Activated naive CD8-positive, alpha-beta T cell (primary cell): ENCODE data around the gene KRTAP20-2.

Source experiments
- H3K27ac Mint-ChIP-seq: one replicate; pipeline ENCODE4 v1.8.0; 2021; ENCODE audit warnings: mixed read lengths
- H3K27me3 Mint-ChIP-seq: one replicate; pipeline ENCODE4 v1.8.0; 2021; ENCODE audit warnings: mixed read lengths
- H3K36me3 Mint-ChIP-seq: one replicate; pipeline ENCODE4 v1.8.0; 2021; ENCODE audit warnings: mixed read lengths
- H3K4me1 Mint-ChIP-seq: one replicate; pipeline ENCODE4 v1.8.0; 2021; ENCODE audit warnings: low read depth, mixed read lengths
- H3K4me3 Mint-ChIP-seq: one replicate; pipeline ENCODE4 v1.8.0; 2021; ENCODE audit warnings: mild to moderate bottlenecking, mixed read lengths
- H3K9me3 Mint-ChIP-seq: one replicate; pipeline ENCODE4 v1.8.0; 2021; ENCODE audit warnings: low read depth, mixed read lengths

Gene KRTAP20-2

GRCh38 chr21:30629200-30629599 lies 5.8 kb upstream of the KRTAP20-2 start:
- H3K4me1 Mint-ChIP-seq = no peaks in the 10 kb centered on the region
- H3K36me3 Mint-ChIP-seq = no peaks in the 10 kb centered on the region
- H3K9me3 Mint-ChIP-seq = no peaks in the 10 kb centered on the region
- no peaks in the 10 kb centered on the region for H3K27me3 Mint-ChIP-seq
- no peak overlapping the region for H3K27ac Mint-ChIP-seq
- no peak overlapping the region for H3K4me3 Mint-ChIP-seq

DNA sequence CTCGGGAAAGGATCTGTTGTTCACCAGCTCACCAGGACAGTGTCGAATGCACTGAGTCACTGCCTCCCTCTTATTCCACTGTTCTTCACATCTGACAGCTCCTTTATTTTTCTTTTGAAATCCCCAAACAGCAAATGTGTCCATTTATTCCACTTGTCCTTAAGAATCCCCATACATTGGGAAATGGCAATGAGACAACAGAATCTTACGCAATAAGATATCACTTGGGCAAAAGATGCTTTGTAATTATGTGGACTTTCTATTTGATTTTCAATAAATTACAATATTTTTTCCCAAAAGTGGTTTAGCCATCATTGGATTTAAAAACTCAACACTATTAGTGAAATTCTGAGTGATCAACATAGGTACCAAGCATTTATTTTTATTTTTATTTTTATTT lies 3.7 kb downstream of the KRTAP20-2 start:
- Mint-ChIP-seq H3K36me3 (no peaks in the 10 kb centered on the region), H3K4me3 (no peak overlapping the region), H3K9me3 (peaks cover 2% of the 10 kb centered on the region), H3K4me1 (no peaks in the 10 kb centered on the region), H3K27ac (no peak overlapping the region), H3K27me3 (peaks cover 2% of the 10 kb centered on the region)

GRCh38 chr21:30642564-30642963 lies 7.6 kb downstream of the KRTAP20-2 start, which contains the start of gene KRTAP20-3:
Gene KRTAP20-3, plus strand, starts transcription at chr21:30642864.
- H3K4me1 Mint-ChIP-seq = no peaks in the 10 kb centered on the region
- H3K9me3 Mint-ChIP-seq = peaks cover 7% of the 10 kb centered on the region
- no peak within 1 kb of the TSS for H3K27ac Mint-ChIP-seq
- H3K36me3 Mint-ChIP-seq = no peaks in the 10 kb centered on the region
- peaks cover 2% of the 10 kb centered on the region for H3K27me3 Mint-ChIP-seq
- no peak within 1 kb of the TSS for H3K4me3 Mint-ChIP-seq

DNA sequence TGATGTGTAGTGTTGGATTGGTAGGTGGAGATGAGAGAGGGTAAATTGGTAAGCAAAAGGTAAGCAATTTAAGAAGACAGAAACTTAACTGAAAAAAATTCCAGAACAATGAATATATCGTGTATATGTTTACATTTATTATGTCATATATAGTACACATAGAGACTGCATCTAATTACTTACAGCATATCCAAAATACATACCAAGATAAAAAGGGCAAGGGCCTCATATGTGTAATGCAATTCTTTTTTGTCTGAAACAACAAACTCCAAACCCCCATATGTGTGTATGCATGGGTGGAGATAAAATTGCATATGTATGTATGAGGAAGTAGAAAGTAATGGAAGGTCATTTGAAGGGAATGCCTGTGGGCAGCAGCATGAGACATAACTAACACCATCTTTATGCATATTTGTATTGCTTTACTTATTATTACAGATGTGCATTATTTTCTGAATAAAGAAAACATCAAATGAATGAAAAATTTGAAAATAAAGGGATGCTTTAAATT lies 12.0 kb downstream of the KRTAP20-2 start:
- Mint-ChIP-seq H3K4me3 (no peak overlapping the region), H3K9me3 (peaks cover 7% of the 10 kb centered on the region), H3K27me3 (no peaks in the 10 kb centered on the region), H3K27ac (no peak overlapping the region), H3K4me1 (no peaks in the 10 kb centered on the region), H3K36me3 (no peaks in the 10 kb centered on the region)

- Mint-ChIP-seq H3K4me3 (no peak overlapping the region), H3K27me3 (no peaks in the 10 kb centered on the region), H3K36me3 (no peaks in the 10 kb centered on the region), H3K9me3 (no peaks in the 10 kb centered on the region), H3K27ac (no peak overlapping the region), H3K4me1 (no peaks in the 10 kb centered on the region)
Measured at GRCh38 chr21:30652891-30653290, 17.9 kb downstream of the KRTAP20-2 start.

DNA sequence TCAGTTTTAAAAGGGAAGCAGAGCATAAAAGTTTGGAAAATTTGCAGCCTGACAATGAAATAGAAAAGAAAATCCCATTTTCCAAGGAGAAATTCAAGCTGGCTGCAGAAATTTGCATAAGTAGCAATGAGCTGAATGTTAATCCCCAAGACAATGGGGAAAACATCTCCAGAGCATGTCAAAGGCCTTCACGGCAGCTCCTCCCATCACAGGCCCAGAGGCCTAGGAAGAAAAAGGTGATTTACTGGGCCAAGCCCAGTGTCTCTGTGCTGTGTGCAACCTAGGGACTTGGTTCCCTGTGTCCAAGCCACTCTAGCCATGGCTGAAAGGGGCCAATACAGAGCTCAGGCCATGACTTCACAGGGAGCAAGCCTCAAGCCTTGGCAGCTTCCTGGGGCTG lies 33.8 kb downstream of the KRTAP20-2 start:
- Mint-ChIP-seq H3K4me1 (no peaks in the 10 kb centered on the region), H3K9me3 (peaks cover 3% of the 10 kb centered on the region), H3K36me3 (no peaks in the 10 kb centered on the region), H3K4me3 (no peak overlapping the region), H3K27me3 (peaks cover 5% of the 10 kb centered on the region), H3K27ac (no peak overlapping the region)

- H3K4me3 Mint-ChIP-seq = no peak overlapping the region
- no peaks in the 10 kb centered on the region for H3K4me1 Mint-ChIP-seq
- no peaks in the 10 kb centered on the region for H3K36me3 Mint-ChIP-seq
- H3K9me3 Mint-ChIP-seq = peaks cover 3% of the 10 kb centered on the region
- H3K27ac Mint-ChIP-seq = no peak overlapping the region
- H3K27me3 Mint-ChIP-seq = peaks cover 11% of the 10 kb centered on the region
Measured at GRCh38 chr21:30672985-30673650, 38.1 kb downstream of the KRTAP20-2 start.

DNA sequence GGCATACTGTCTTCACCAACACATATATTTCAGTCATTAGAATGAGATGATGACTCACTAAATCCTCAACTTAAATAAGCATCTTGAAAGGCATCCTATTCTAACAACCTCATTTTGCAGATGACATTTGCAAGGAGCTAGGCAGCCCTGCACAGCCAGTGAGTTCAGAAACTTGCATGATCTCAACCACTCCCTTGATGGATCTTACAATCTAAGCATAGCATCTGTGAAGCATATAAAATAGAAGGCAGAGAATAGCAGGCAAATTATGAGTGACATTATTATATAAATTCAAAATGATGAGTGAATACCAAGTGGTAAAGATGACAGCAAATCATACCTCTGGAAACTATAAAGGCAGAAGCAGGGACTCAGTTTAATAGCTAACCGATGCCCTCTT lies 39.3 kb downstream of the KRTAP20-2 start:
- Mint-ChIP-seq H3K36me3 (no peaks in the 10 kb centered on the region), H3K27ac (no peak overlapping the region), H3K4me1 (no peaks in the 10 kb centered on the region), H3K4me3 (no peak overlapping the region), H3K9me3 (peaks cover 3% of the 10 kb centered on the region), H3K27me3 (peaks cover 11% of the 10 kb centered on the region)

DNA sequence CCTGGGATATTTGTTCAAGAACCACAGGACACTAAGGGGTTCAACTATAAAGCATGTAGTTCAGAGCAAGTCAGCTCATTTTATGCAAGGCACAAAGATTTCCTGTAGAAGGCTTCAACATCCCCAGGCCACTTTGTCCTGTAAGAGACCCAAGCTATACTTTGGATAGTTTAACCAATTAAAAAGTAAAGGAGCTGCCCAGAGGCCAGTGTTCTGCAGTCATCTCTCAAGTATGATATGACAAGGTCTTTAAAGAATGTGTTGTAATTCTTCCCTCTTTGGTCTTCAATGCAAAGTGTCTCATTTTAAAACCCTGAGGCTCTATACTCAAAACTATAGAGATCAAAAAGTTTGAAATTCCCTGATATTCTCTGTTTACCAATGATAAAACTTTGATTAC lies 41.7 kb downstream of the KRTAP20-2 start:
- no peak overlapping the region for H3K4me3 Mint-ChIP-seq
- H3K27me3 Mint-ChIP-seq = peaks cover 5% of the 10 kb centered on the region
- no peaks in the 10 kb centered on the region for H3K36me3 Mint-ChIP-seq
- peaks cover 3% of the 10 kb centered on the region for H3K9me3 Mint-ChIP-seq
- no peaks in the 10 kb centered on the region for H3K4me1 Mint-ChIP-seq
- H3K27ac Mint-ChIP-seq = no peak overlapping the region

DNA sequence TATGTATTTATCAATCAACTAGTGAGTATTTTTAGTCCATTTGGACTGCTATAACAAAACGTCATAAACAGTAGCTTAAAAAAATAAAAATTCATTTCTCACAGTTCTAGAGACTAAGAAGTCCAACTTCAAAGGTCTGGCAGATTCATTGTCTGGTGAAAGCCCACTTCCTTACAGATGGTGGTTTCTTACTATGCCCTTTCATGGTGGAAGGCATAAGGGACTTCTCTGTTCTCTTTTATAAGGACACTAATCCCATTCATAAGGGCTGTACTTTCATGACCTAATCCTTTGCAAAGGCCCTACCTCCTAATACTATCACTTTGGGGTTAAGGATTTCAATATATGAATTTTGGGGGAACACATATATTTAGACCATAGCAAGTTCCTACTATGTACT lies 45.6 kb downstream of the KRTAP20-2 start:
- Mint-ChIP-seq H3K27ac (no peak overlapping the region), H3K9me3 (no peaks in the 10 kb centered on the region), H3K27me3 (peaks cover 5% of the 10 kb centered on the region), H3K4me3 (no peak overlapping the region), H3K36me3 (no peaks in the 10 kb centered on the region), H3K4me1 (no peaks in the 10 kb centered on the region)

DNA sequence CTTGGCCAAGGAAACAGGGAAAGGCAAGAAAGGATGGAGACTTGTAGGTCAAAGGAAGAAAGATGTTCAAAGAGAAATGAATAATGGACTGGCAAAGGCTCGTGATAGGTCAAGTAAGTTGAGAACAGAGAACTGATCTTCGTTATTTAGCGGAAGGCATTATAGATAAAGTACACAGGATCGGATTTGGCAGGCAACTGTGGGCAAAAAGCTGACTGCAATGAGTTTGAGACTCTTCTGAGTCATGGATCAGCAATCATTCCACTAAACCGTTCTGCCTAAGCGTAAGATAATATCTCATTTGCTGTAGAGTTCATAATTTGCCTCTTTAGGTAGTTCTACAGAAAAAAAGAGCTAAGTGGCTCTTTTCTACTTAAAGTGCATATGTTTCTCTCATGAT lies 49.5 kb downstream of the KRTAP20-2 start:
- no peak overlapping the region for H3K27ac Mint-ChIP-seq
- H3K27me3 Mint-ChIP-seq = peaks cover 2% of the 10 kb centered on the region
- H3K36me3 Mint-ChIP-seq = no peaks in the 10 kb centered on the region
- no peaks in the 10 kb centered on the region for H3K9me3 Mint-ChIP-seq
- no peaks in the 10 kb centered on the region for H3K4me1 Mint-ChIP-seq
- no peak overlapping the region for H3K4me3 Mint-ChIP-seq
